ENCODE data around the gene HES5.

HES5 gene

DNA sequence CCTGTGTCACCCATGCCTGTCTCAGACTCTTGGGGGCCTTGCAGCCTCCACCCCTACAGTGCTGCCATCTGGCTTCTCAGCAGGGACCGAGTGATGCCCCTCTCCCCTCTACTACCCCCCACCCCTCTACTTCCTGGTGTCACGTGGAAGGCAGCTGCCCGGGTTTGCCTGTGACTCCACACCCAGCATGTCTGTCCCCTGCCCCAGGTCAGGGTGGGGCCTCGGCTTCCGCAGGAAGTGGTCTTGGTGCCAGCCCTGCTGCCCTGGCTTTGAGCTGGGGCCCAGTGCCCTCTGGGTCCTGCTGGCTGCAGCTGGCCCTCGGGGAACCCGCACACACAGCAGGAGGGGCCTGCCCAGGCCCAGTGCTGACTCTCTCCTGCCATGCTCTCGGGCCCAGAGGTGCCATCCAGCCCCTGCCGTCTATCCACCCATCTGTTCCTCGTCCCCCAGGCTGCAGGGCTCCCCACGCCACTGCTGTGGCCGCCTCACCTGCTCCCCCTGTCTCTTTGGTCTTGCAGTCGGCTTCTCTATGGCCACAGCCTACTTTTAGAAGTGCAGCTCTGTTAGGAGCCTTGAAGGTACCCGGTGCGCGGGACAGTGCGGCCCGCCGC, 30.0 kb downstream of the HES5 start:
- DNase-seq = no peak

GRCh38 chr1:2499260-2499659, 30.8 kb downstream of the HES5 start:
- no peak for DNase-seq

DNA sequence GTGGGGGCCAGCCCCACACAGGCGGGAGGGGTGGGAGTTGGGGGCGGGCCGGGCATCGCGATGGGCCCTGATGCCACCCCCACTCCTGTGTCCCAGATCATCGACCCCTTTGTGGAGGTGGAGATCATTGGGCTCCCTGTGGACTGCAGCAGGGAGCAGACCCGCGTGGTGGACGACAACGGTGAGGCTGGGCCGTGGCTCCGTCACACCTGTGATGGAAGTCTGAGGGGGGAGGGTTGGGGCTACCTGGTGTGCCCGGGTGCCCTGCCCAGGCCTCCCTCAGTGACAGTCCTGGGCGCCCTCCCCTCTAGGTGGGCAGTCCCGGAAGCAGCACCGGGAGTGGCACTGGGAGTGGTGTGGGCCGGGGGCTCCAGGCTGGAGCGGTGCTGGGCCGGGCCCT, 31.4 kb downstream of the HES5 start:
- DNase-seq = no peak

DNA sequence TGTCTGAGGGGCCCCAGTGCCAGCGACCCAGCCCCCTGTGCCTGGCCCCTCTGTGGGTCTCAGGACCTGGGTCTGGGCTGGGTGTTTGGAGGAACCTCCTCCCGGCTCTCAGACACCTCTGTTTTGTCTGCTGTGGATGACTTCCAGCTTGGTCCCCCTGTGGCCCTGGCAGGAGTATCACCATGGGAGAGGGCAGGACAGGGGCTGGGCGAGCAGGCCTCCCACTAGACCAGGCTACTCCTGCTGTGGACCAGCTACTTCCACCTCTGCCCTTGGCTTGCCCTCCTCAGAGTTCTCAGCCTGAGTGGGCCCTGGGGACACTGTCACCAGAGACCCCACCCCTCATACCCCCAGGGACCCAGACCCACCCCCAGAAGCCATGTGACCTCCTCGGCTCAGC, 32.2 kb downstream of the HES5 start:
- no peak for DNase-seq

GRCh38 chr1:2496746-2497145, 33.3 kb downstream of the HES5 start:
- no peak for DNase-seq

DNA sequence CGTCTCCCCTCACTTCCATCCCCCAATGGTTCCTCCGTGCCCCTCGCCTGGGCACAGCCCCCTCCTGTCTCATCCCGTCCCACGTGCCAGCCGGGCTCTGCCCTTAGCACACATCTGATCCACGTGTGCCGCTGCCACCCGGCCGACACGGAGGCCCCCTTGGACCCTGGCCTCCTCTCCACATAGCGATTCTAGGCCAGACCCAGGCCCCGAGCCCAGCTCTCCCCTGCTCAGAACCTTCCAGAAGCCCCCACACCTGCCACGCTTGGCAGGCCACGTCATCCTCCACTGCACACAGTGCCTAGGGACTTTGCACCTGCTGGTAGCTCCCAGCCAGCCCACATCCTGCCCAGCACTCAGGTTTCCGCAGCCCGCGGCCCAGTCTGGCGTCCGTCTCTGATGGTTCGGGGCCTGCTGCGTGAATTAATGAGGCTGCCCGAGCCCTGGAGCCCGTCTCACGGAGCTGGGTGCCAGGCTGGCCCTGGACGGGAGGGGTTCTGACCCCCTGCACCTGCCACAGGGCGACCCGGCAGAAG, 33.9 kb downstream of the HES5 start:
- no peak for DNase-seq

GRCh38 chr1:2495546-2495945, 34.5 kb downstream of the HES5 start:
- DNase-seq = no peak

DNA sequence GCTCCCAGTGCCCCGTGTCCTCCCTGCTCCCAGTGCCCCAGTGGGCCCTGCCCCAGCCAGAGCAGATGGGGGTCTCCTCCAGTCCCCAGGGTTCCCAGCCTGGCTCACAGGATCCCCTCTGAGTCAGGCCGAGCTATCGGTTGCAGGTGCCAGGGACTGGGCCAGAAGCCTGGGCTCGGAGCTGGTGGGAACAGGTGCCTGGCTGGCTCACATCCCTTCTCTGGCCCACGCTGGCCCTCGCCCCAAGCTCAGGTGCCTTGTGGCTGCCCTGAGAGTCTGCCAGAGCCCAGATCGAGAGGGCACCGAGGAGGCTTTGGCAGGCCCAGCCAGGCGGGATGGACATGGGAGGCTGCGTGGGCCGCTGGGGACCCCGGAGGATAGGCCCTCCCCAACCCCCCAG, 35.0 kb downstream of the HES5 start:
- no peak for DNase-seq

GRCh38 chr1:2494323-2494693, 35.8 kb downstream of the HES5 start:
- no peak for DNase-seq

DNA sequence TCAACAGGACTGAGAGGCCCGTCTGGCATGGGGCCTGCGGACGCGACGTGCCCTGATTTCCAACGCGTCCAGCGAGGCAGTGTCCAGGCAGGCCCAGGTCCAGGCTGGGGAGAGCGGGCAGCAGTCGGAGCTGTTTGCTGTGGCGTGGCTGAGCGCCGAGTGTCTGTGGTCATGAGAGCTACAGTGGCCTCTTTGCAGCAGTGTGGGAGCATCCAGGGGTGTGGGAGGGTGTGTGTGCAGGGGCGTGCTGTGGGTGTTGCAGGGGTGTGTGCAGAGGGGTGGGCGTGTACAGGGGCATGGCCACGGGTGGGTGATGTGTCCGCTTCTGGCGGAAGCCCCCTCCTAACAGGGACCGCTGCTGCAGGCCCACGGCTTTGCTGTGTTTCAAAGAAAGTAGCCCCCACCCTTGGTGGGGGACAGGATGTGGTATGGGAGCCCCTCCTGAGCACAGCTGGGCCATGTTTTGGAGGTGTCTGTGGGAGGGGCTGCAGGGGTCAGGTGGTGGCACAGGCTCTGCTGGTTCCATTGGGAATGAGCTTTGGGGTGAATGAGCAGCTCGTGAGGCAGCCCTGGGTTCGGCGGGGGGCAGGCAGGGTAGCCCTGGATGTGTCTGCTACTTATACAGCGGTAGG, 36.3 kb downstream of the HES5 start:
- DNase-seq = no peak

DNA sequence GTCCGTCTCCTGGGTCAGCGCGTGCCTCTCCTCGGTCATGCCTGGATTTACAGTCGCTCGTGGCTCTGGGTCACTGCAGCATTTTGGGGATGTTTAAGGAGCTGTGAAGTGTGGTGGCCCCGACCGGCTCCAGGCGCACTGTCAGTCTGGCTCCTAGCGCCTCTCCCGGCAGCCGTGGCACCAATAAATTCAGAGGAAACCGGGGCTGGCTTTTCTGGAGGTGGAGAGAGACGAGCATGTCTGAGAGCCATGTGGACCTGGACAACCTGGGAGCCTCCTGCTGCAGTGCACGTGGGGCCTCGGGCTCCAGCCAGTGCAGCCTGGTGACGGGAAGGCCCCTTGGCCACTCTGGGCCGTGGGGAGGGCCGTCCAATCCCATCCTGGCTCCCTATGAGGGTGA, 36.8 kb downstream of the HES5 start:
- DNase-seq = no peak

DNA sequence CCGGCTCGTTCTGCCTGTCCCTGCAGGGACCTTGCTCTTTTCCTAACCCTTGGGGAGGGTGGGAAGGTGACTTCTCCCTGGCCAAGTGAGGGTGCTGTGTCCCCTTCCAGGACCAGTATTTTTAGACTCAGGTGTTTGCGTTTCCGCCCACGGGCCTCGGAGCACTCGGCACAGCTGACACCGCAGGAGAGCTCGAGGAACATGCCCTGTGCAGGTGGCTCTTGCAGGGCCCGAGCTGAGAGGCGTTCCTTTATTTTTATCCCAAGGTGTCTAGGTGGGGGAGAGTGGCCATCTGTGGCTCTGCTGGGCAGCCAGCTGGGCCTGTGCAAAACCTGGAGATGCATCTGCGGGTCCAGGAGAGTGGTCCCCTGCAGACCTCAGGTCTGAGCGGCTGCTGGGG, 38.0 kb downstream of the HES5 start:
- DNase-seq = no peak

- DNase-seq = no peak
Observed at GRCh38 chr1:2489615-2490014, 40.4 kb downstream of the HES5 start.

- no peak for DNase-seq
Observed at GRCh38 chr1:2488688-2489087, 41.4 kb downstream of the HES5 start.

DNA sequence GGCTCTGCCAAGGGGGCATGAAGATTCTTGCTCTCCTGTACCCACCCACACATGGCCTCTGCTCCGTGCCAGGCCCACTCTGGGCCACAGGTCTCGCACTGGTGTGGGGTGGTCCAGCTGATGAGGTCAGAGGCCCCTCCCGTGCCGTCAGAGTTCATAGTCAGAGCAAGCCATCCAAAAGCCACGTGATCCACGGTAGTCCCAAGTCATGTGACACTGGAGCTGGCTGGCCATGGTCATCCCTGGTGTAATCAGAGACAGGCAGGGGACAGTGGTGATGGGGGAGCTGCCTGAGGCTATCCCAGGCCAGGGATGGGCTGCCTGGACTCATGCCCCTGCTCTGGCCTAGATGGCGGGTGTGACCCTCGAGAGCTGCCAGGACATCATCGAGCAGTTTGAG, 43.5 kb downstream of the HES5 start:
- no peak for DNase-seq

DNA sequence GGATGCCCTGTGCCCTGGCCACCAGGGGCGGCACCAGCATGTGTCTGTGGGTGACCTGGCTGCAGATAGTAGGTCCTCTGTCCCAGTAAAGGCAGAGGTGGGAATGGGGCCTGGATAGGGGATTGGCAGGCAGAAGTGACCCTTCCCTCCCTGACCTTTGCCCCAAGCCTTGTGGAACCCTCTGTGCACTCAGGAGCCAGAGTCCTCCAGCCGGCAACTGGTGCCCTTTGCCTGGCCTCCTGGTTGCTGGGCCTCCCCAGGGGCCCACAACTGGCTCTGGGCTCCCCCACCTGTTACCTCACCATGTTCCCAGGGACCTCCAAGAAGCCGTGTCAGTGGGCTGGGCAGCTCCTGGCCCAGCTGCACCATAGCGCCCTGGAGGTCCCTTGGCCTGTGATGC, 44.0 kb downstream of the HES5 start:
- DNase-seq = no peak

DNA sequence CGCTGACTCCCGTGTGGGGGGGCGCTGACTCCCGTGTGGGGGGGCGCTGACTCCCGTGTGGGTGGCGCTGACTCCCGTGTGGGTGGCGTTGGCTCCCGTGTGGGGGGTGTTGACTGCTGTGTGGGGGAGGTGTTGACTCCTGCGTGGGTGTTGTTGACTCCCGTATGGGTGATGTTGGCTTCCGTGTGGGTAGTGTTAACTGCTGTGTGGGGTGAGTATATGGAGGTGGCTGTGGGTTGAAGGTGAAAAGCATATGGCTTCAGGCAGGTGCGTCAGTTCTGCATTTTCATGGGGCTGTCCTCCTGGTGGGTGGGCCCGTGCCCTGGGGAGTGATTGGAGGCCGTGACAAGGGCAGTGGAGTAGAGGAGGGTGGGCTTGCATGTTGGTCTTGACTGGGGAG, 46.1 kb downstream of the HES5 start:
- no peak for DNase-seq

DNA sequence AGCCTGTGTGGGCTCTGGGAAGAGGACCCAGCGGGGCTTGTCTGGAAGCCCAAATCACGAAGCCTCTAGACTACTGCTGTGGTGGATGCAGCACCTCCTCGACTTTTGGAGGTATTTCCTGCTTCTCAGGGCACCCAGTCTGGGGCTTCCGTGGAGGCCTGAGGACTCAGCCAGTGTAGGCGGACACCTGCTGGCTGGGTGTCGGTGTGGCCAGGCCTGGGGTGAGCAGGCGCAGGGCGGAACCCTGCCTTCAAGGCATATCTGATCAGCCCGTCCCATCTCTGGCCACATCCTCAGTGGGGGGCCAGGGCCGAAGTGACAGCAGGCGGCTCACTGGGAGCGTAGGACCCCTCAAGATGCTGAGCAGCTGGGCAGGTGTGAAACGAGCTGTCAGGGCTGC, 47.0 kb downstream of the HES5 start:
- no peak for DNase-seq

GRCh38 chr1:2482588-2482987, 47.5 kb downstream of the HES5 start:
- no peak for DNase-seq

GRCh38 chr1:2481885-2482284, 48.2 kb downstream of the HES5 start:
- DNase-seq = no peak

- no peak for DNase-seq
Observed at GRCh38 chr1:2480986-2481364, 49.1 kb downstream of the HES5 start.

- DNase-seq = no peak
Observed at GRCh38 chr1:2480236-2480985, 49.7 kb downstream of the HES5 start.

DNA sequence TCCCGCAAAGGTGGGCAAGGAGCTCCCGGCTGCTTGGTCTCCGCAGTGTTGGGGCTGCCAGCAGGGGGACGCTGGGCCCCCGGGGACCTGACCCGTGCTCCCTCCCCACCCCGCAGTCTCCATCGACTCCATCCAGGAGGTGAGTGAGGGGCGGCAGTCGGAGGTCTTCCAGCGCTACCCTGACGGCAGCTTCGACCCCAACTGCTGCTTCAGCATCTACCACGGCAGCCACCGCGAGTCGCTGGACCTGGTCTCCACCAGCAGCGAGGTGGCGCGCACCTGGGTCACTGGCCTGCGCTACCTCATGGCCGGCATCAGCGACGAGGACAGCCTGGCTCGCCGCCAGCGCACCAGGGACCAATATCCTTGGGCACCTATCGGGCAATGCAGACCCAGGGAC, 50.4 kb downstream of the HES5 start:
- no peak for DNase-seq

GRCh38 chr1:2479186-2479585, 50.9 kb downstream of the HES5 start:
- DNase-seq = no peak

Data from NCI-H1105 treated with DMSO at 0.1 percent for 48 hours (cell line).